HepG2 (cell line): ENCODE results near the gene GMEB2. TPM values are rescaled to one million over a fixed set of nuclear protein-coding genes. Genes with fewer than 3 reads are reported as not detected.

ENCODE experiments used
- AKNA ChIP-seq: sonication (generic); formaldehyde crosslinking; IDR thresholded peaks from 2 replicates; pipeline ENCODE4 v1.4.0; 2020; ENCODE audit warnings: missing genetic modification reagents, borderline replicate concordance
- CEBPZ ChIP-seq: IDR thresholded peaks from 2 replicates; pipeline ENCODE4 v1.6.1; 2012; ENCODE audit warnings: low read length, improper control_type of control experiment
- DMAP1 ChIP-seq: IDR thresholded peaks from 2 replicates; pipeline ENCODE4 v1.6.1; 2016
- MED1 ChIP-seq: sonication (generic); formaldehyde crosslinking; IDR thresholded peaks from 2 replicates; pipeline ENCODE4 v1.4.0; 2020; ENCODE audit warnings: missing genetic modification reagents
- MED13 ChIP-seq: sonication (generic); formaldehyde crosslinking; IDR thresholded peaks from 2 replicates; pipeline ENCODE4 v1.5.0; 2020; ENCODE audit warnings: missing genetic modification reagents
- RBM39 ChIP-seq: fragments of 200-400 bp; formaldehyde crosslinking; IDR thresholded peaks from one replicate; pipeline ENCODE4 v1.6.1; 2018; ENCODE audit warnings: antibody characterized with exemption, mild to moderate bottlenecking, low read depth, low read length; ENCODE audit not compliant: poor library complexity, severe bottlenecking
- SNAPC2 ChIP-seq: sonication (generic); formaldehyde crosslinking; IDR thresholded peaks from 2 replicates; pipeline ENCODE4 v1.8.1; 2022; ENCODE audit warnings: mild to moderate bottlenecking, missing genetic modification reagents
- SOX6 ChIP-seq, 2 experiments: fragments of 450-650 bp in 1 of 2; sonication (generic) in 1 of 2; formaldehyde crosslinking in 1 of 2; IDR thresholded peaks; 2 replicates each; pipeline versions ENCODE4 v1.4.0 to v1.6.1; 2017 to 2020; ENCODE audit warnings: antibody characterized with exemption in 1 of 2, mild to moderate bottlenecking in 1 of 2, missing genetic modification reagents in 1 of 2
- TEF ChIP-seq: sonication (generic); formaldehyde crosslinking; IDR thresholded peaks from 2 replicates; pipeline ENCODE4 v1.5.0; 2020; ENCODE audit warnings: missing genetic modification reagents
- ZFY ChIP-seq: sonication (generic); formaldehyde crosslinking; IDR thresholded peaks from 2 replicates; pipeline ENCODE4 v1.4.0; 2020; ENCODE audit warnings: missing genetic modification reagents
- ZNF225 ChIP-seq: sonication (generic); formaldehyde crosslinking; IDR thresholded peaks from 2 replicates; pipeline ENCODE4 v1.4.0; 2020; ENCODE audit warnings: mild to moderate bottlenecking, missing genetic modification reagents
- ZNF253 ChIP-seq: sonication (generic); formaldehyde crosslinking; IDR thresholded peaks from 2 replicates; pipeline ENCODE4 v1.8.0; 2022; ENCODE audit warnings: mild to moderate bottlenecking, missing genetic modification reagents, borderline replicate concordance
- ZNF282 ChIP-seq: fragments of 450-650 bp; IDR thresholded peaks from 2 replicates; pipeline ENCODE4 v1.6.1; 2018; ENCODE audit not compliant: partially characterized antibody
- ZNF468 ChIP-seq: sonication (generic); formaldehyde crosslinking; IDR thresholded peaks from 2 replicates; pipeline ENCODE4 v1.8.0; 2022; ENCODE audit warnings: mild to moderate bottlenecking, moderate library complexity, missing genetic modification reagents
- ZNF496 ChIP-seq: sonication (generic); formaldehyde crosslinking; IDR thresholded peaks from 2 replicates; pipeline ENCODE4 v1.8.1; 2023; ENCODE audit warnings: mild to moderate bottlenecking, moderate library complexity, missing genetic modification reagents; ENCODE audit not compliant: insufficient replicate concordance
- ZNF552 ChIP-seq: sonication (generic); formaldehyde crosslinking; IDR thresholded peaks from 2 replicates; pipeline ENCODE4 v1.9.0; 2022; ENCODE audit warnings: missing genetic modification reagents, mild to moderate bottlenecking, borderline replicate concordance
- ZNF607 ChIP-seq: sonication (generic); formaldehyde crosslinking; IDR thresholded peaks from 2 replicates; pipeline ENCODE4 v1.5.1; 2020; ENCODE audit warnings: missing genetic modification reagents, mild to moderate bottlenecking, borderline replicate concordance
- ZNF775 ChIP-seq: sonication (generic); formaldehyde crosslinking; IDR thresholded peaks from 2 replicates; pipeline ENCODE4 v1.4.0; 2020; ENCODE audit warnings: missing genetic modification reagents, mild to moderate bottlenecking, moderate library complexity, borderline replicate concordance
- ZZZ3 ChIP-seq: sonication (generic); formaldehyde crosslinking; IDR thresholded peaks from 2 replicates; pipeline ENCODE4 v1.4.0; 2020; ENCODE audit warnings: missing genetic modification reagents, mild to moderate bottlenecking, borderline replicate concordance
- polyA plus RNA-seq, 8 experiments: library from polyadenylated mRNA; depleted of rRNA in 3 of 8; stranded (reverse) in 7 of 8; unstranded in 1 of 8; fragments of >200 nt; fragmentation: Illumina TruSeq in 4 of 8; extraction: Trizol in 4 of 8; gene quantifications; 2 replicates each; pipeline versions ENCODE4 v1.2.1 to v1.2.3, GENCODE V29; 2011 to 2016; ENCODE audit warnings: low read depth in 4 of 8, missing spikeins in 1 of 8, mixed read lengths in 1 of 8; ENCODE audit not compliant: insufficient read depth in 1 of 8
- total RNA-seq, 5 experiments: library from RNA; depleted of rRNA; stranded (reverse); fragments of >200 nt; fragmentation: Illumina TruSeq; extraction: Trizol; gene quantifications; 2 replicates each; pipeline ENCODE4 v1.2.3, GENCODE V29; 2016; ENCODE audit warnings: low read depth in 1 of 5
- TF ChIP-seq, protein P1 (sequence below): sonication (generic); formaldehyde crosslinking; IDR thresholded peaks from 2 replicates; pipeline ENCODE4 v1.4.0; 2020; ENCODE audit warnings: missing genetic modification reagents

GMEB2 gene
- total and polyA plus RNA-seq, 2 of the 13 experiments (the other 11 are each of a cell fraction or from before 2014, with no cell fraction given) = 10.6 to 12.4 TPM

GRCh38 chr20:63658749-63659187, 31.9 kb upstream of the GMEB2 start (continued):
- TF ChIP-seq SOX6 (IDR thresholded peaks at IDR 0.05) (no peak), SOX6 (CRISPR knock-in tag; IDR thresholded peaks at IDR 0.05) (no peak), ZZZ3 (no peak), MED1 (no peak; the same call in 1 of the 2 replicates), RBM39 (no peak), DMAP1 (no peak), ZNF607 (CRISPR knock-in tag) (0 out of 2 replicates have a peak, but pooled peaks have one; percentile 67), ZNF468 (CRISPR knock-in tag) (no peak), ZNF775 (CRISPR knock-in tag) (no peak), ZNF225 (CRISPR knock-in tag) (peak; percentile 36; the same call in 1 of the 2 replicates), ZNF282 (no peak), AKNA (CRISPR knock-in tag) (no peak), SNAPC2 (CRISPR knock-in tag) (no peak), TEF (CRISPR knock-in tag) (no peak), ZNF496 (CRISPR knock-in tag) (no peak), ZFY (CRISPR knock-in tag) (no peak), CEBPZ (no peak), ZNF552 (no peak; the same call in 1 of the 2 replicates), ZNF253 (CRISPR knock-in tag) (no peak), MED13 (CRISPR knock-in tag) (no peak)
- TF ChIP-seq, protein P1, sequence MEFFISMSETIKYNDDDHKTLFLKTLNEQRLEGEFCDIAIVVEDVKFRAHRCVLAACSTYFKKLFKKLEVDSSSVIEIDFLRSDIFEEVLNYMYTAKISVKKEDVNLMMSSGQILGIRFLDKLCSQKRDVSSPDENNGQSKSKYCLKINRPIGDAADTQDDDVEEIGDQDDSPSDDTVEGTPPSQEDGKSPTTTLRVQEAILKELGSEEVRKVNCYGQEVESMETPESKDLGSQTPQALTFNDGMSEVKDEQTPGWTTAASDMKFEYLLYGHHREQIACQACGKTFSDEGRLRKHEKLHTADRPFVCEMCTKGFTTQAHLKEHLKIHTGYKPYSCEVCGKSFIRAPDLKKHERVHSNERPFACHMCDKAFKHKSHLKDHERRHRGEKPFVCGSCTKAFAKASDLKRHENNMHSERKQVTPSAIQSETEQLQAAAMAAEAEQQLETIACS = no peak
